WTC11 (cell line): ENCODE measurements around the gene B3GNT4.

Experiments used
- CTCF ChIP-seq: fragments of 200-600 bp; IDR thresholded peaks from 2 replicates; pipeline ENCODE4 v1.8.0; 2022; ENCODE audit warnings: antibody characterized with exemption
- ELF4 ChIP-seq: sonication (generic); formaldehyde crosslinking; IDR thresholded peaks from 2 replicates; pipeline ENCODE4 v1.8.1; 2022; ENCODE audit warnings: low read depth, mild to moderate bottlenecking, moderate library complexity, missing genetic modification reagents
- GTF2I ChIP-seq: fragments of 250-450 bp; sonication (Bioruptor Pico); conservative IDR thresholded peaks from 2 replicates; pipeline ENCODE4 v1.4.0; 2021; ENCODE audit warnings: mild to moderate bottlenecking
- SMAD4 ChIP-seq: sonication (generic); formaldehyde crosslinking; IDR thresholded peaks from 2 replicates; pipeline ENCODE4 v1.8.0; 2022; ENCODE audit warnings: mild to moderate bottlenecking, missing genetic modification reagents
- STAT6 ChIP-seq: sonication (generic); formaldehyde crosslinking; conservative IDR thresholded peaks from 2 replicates; pipeline ENCODE4 v1.8.1; 2023; ENCODE audit warnings: mild to moderate bottlenecking, low read depth, missing genetic modification reagents, moderate library complexity
- ZNF121 ChIP-seq: sonication (generic); formaldehyde crosslinking; IDR thresholded peaks from 2 replicates; pipeline ENCODE4 v1.8.0; 2023; ENCODE audit warnings: missing genetic modification reagents
- ZNF138 ChIP-seq: sonication (generic); formaldehyde crosslinking; conservative IDR thresholded peaks from 2 replicates; pipeline ENCODE4 v1.8.1; 2022; ENCODE audit warnings: mild to moderate bottlenecking, moderate library complexity, missing genetic modification reagents
- ZNF232 ChIP-seq: sonication (generic); formaldehyde crosslinking; IDR thresholded peaks from 2 replicates; pipeline ENCODE4 v1.8.0; 2022; ENCODE audit warnings: mild to moderate bottlenecking, missing genetic modification reagents
- ZNF512 ChIP-seq: sonication (generic); formaldehyde crosslinking; IDR thresholded peaks from 2 replicates; pipeline ENCODE4 v1.8.1; 2022; ENCODE audit warnings: missing genetic modification reagents, borderline replicate concordance

- TF ChIP-seq CTCF (no peak), ELF4 (CRISPR knock-in tag) (no peak), GTF2I (no peak), ZNF232 (CRISPR knock-in tag) (no peak), ZNF138 (CRISPR knock-in tag) (no peak), ZNF121 (CRISPR knock-in tag) (no peak), STAT6 (CRISPR knock-in tag) (no peak), SMAD4 (no peak), ZNF512 (CRISPR knock-in tag) (no peak)
Measured at GRCh38 chr12:122167356-122167925, 36.1 kb upstream of the B3GNT4 start.
